Fibroblast of lung (primary cell): ENCODE measurements around the gene TMEM266.

Experiments used
- EZH2 ChIP-seq: IDR thresholded peaks from 2 replicates; pipeline ENCODE4 v1.5.1; 2012; ENCODE audit warnings: low read length, control low read depth, mild to moderate bottlenecking; ENCODE audit errors: missing control alignments
- TF ChIP-seq, protein P1 (sequence below), 2 donors: IDR thresholded peaks in 1 of 2; conservative IDR thresholded peaks in 1 of 2; 1 replicate in 1 of 2; 2 replicates in 1 of 2; pipeline ENCODE4 v1.5.1; 2011 to 2012; ENCODE audit warnings: low read length in 2 of 2, control low read depth in 1 of 2, inconsistent platforms in 1 of 2, low read depth in 1 of 2, mild to moderate bottlenecking in 1 of 2

DNA sequence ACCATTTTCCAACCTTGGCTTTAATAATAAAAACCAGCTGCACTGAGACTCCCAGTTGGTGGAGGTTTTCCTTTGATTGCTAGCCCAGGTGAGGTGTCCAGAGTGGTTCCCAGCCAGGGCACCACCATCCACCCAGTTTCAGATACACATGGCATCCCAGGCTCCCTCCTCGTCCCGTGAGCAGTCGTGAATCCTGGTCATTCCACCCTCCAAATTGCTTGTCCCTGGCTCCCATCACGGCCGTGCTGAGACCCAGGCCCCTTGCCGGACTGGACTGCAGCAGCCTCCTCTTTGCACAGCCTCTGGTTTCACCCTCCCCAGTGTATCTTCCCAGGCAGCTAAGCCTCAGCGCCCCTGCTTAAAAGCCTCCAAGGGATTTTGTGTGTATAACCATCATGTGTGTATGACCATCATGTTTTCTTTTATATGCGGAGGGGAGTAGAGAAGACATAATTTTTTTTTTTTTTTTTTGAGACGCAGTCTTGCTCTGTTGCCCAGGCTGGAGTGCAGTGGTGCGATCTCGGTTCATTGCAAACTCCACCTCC is 145.2 kb downstream of the TMEM266 start:
- TF ChIP-seq, protein P1, sequence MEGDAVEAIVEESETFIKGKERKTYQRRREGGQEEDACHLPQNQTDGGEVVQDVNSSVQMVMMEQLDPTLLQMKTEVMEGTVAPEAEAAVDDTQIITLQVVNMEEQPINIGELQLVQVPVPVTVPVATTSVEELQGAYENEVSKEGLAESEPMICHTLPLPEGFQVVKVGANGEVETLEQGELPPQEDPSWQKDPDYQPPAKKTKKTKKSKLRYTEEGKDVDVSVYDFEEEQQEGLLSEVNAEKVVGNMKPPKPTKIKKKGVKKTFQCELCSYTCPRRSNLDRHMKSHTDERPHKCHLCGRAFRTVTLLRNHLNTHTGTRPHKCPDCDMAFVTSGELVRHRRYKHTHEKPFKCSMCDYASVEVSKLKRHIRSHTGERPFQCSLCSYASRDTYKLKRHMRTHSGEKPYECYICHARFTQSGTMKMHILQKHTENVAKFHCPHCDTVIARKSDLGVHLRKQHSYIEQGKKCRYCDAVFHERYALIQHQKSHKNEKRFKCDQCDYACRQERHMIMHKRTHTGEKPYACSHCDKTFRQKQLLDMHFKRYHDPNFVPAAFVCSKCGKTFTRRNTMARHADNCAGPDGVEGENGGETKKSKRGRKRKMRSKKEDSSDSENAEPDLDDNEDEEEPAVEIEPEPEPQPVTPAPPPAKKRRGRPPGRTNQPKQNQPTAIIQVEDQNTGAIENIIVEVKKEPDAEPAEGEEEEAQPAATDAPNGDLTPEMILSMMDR (conservative IDR thresholded peaks at IDR 0.05 in 1 of 2, IDR thresholded peaks at IDR 0.05 in 1 of 2; ENCODE audit: low read depth in 1 of 2, low read length in 2 of 2): no peak
- TF ChIP-seq EZH2: no peak
